Tibial nerve (tissue), 4 donors: ENCODE measurements around the gene ABR.

ENCODE experiments used
- CTCF ChIP-seq, 5 experiments: fragments of 200-600 bp in 3 of 5; fragments of 450-650 bp in 2 of 5; sonication (generic) in 3 of 5; IDR thresholded peaks; one replicate each; pipeline ENCODE4 v1.5.1; 2016 to 2019; ENCODE audit warnings: antibody characterized with exemption in 5 of 5, mild to moderate bottlenecking in 3 of 5, moderate library complexity in 2 of 5
- EP300 ChIP-seq, 2 donors: sonication (generic); formaldehyde crosslinking; IDR thresholded peaks; one replicate each; pipeline ENCODE4 v1.6.1; 2017; ENCODE audit warnings: antibody characterized with exemption in 2 of 2, mild to moderate bottlenecking in 1 of 2
- POLR2A ChIP-seq, 2 donors: fragments of 450-650 bp; IDR thresholded peaks; one replicate each; pipeline ENCODE4 v1.6.1; 2017; ENCODE audit warnings: antibody characterized with exemption in 2 of 2, mild to moderate bottlenecking in 2 of 2, moderate library complexity in 2 of 2

GRCh38 chr17:1045456-1045855 is 134.3 kb downstream of the ABR start:
- TF ChIP-seq CTCF (IDR thresholded peaks at IDR 0.05), result no peak
- no peak for TF ChIP-seq EP300 (IDR thresholded peaks at IDR 0.05)
- TF ChIP-seq POLR2A (IDR thresholded peaks at IDR 0.05), result no peak
